SK-N-MC (cell line): ENCODE measurements around the gene CCNF.

Experiments used
- EZH2 ChIP-seq: fragments of 200-600 bp; sonication (generic); IDR thresholded peaks from one replicate; pipeline ENCODE4 v1.6.1; 2017; ENCODE audit warnings: antibody characterized with exemption
- FOXP2 ChIP-seq: optimal IDR thresholded peaks from 2 replicates; pipeline ENCODE3; 2011; ENCODE audit warnings: mild to moderate bottlenecking, moderate library complexity; ENCODE audit not compliant: insufficient read depth; ENCODE audit errors: extremely low read length, control extremely low read depth
- POLR2AphosphoS5 ChIP-seq: IDR thresholded peaks from 2 replicates; pipeline ENCODE4 v1.6.1; 2012; ENCODE audit warnings: mild to moderate bottlenecking, low read depth, low read length, borderline replicate concordance

GRCh38 chr16:2456551-2457153 lies 27.4 kb downstream of the CCNF start:
- TF ChIP-seq POLR2AphosphoS5 (no peak), EZH2 (no peak), FOXP2 (no peak)
